ENCODE results near the gene LGALS7.
A peak's percentile ranks its signal among the peaks of the same experiment; 100 is the strongest.
"Not testable (repeated sequence)": the region's sequence is repeated elsewhere in the genome, so short reads cannot be mapped to it uniquely, and the experiment has no call there.

Gene LGALS7

GRCh38 chr19:38799104-38799503, 25.8 kb upstream of the LGALS7 start:
- DNase-seq = no peak

DNA sequence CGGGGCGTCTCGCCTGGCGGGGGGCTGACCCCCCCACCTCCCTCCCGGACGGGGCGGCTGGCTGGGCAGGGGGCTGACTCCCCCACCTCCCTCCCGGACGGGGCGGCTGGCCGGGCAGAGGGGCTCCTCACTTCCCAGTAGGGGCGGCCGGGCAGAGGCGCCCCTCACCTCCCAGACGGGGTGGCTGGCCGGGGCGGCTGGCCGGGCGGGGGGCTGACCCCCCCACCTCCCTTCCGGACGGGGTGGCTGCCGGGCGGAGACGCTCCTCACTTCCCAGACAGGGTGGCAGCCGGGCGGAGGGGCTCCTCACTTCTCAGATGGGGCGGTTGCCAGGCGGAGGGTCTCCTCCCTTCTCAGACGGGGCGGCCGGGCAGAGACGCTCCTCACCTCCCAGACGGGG, 24.5 kb upstream of the LGALS7 start:
- not testable (repeated sequence) for DNase-seq

GRCh38 chr19:38796154-38796553, 22.8 kb upstream of the LGALS7 start:
- DNase-seq = no peak

DNA sequence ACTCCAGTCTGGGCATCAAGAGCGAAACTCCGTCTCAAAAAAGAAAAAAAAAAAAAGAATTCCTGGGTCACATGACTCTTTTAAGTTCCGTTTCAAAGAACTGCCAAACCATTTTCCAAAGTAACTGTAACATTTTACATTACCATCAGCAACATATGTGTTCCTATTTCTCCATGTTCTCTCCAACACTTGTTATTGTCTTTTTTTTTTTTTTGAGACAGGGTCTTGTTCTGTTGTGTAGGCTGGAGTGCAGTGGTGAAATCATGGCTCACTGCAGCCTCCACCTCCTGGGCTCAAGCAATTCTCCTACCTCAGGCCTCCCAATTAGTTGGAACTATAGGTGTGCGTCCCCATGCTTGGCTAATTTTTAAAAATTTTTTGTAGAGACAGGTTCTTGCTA, 22.2 kb upstream of the LGALS7 start:
- DNase-seq = no peak

DNA sequence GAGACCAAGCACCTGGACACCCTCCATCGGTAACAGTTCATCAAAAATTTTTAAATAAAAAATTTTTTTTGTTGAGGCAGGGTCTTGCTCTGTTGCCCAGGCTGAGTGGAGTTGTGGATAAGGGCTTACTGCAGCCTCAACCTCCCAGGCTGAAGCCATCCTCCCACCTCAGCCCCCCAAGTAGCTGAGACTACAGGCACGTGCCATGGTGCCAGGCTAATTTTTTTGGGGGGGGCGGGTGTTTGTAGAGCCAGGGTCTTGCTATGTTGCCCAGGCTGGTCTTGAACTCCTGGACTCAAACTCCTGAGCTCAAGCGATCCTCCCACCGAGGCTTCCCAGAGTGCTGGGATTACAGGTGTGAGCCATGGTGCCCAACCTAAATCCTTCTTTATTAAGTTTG, 20.4 kb upstream of the LGALS7 start:
- DNase-seq = no peak

DNA sequence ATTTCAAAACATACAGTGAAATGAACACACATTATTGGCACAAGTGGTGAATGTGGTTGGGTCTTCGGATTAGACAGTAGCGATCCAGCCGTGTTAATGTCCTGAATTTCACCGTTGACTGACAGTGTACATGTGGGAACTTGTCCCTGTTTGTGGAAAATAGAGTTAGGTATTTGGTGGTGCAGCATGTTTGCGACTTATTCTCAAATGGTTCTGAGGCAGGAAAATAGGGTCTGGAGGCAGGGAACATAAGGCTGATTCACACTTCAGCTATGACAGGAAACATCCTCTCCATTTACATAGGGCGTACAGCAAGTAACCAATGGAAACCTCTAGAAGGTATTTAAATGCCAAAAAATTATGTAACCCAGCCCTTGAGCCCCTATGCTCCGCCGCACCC, 19.9 kb upstream of the LGALS7 start:
- no peak for DNase-seq

GRCh38 chr19:38792250-38793111, 19.2 kb upstream of the LGALS7 start:
- peak; percentile 11 for DNase-seq

DNA sequence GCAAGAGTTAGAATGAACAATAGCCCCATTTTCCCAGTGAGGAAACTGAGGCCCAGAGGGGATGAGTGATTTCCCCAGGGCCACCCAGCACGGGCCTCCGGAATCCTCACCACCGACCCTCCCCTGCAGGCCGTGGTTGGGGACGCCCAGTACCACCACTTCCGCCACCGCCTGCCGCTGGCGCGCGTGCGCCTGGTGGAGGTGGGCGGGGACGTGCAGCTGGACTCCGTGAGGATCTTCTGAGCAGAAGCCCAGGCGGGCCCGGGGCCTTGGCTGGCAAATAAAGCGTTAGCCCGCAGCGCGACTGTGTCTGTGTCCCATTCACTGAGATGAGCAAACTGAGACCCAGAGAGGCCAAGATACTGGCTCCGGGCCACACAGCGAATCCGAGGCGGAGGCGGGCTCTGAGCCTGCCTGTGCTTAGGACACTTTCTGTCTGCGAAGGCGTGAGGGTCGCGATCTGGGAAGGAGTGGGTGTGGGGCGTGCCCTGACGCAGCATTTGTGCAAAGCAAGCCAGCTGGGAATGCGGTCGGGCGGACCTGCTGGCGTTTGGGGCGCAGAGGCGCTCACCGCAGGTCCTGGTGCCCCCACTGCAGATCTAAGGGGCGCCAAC, 18.2 kb upstream of the LGALS7 start:
- not testable (repeated sequence) for DNase-seq

DNA sequence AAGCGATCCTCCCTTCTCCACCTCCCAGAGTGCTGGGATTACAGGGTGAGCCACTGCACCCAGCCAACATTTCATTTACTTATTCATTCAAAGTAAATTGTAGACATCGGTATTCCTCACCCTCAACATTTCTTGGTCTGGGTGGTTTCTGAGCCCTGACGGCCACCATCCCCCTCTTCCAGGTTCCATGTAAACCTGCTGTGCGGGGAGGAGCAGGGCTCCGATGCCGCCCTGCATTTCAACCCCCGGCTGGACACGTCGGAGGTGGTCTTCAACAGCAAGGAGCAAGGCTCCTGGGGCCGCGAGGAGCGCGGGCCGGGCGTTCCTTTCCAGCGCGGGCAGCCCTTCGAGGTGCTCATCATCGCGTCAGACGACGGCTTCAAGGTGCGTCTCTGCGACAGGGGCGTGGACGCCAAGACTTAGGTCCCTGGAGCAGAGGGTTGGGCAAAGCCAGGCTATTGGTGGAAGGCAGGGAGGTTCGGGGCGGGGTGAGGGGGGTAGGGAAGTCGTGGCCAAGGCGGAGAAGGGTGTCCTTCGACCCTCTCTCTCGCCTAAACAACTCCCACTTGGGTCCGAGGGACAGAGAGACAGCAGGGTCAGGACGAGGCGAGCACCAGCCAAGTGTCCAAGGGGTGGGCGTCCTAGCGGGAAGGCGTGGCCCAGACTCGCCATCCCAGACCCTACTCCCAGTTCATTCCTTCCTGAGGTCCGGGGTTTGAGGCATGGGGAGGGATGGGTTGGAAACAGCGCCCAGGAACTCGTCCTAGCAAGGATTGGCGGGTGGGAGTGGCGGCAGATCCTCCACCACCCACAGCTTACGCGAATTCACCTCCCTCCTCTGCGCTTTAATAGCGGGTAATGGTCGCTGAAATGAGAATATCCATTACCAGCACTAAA, 17.4 kb upstream of the LGALS7 start:
- not testable (repeated sequence) for DNase-seq

DNA sequence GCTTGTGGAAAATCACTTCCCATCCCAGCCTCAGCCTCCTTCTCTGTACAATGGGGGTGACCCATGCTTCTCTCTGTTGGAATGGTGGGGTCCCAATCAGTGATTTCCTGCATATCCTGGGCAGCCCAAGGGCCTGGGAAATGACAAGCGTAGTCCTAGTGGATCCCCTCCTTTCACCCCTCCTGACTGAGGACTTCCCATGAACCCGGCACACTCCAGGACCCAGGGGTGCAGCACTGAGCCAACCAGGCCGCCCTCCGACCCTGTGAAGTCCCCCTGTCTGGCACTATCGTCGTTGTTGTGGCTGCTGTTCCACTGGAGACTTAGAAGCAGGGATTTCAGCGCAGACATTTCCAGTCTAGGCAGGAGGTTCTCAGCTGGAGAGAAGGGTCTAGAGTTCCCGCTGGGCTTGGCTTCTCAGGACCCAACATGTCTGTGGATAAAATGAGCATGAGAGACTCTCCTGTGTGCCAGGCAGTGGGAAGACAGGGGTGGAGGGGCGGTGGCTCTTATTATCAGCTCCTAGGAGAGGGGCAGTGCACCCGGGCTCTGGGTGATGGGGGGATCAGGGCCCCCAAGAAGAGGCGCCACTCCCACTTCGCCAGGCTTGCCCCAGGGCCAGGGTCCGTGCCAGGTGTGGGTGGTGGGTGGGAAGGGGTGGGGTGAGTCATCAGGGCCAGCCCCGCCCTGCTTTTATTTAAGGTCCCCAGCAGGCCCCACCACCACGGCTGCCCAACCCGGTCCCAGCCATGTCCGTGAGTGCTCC, 15.3 kb upstream of the LGALS7 start, which contains the start of gene LGALS7B:
TSS of gene LGALS7B (plus strand) at position 723 of the 766 bp plus-strand sequence. CDS start at position 750, 27 bp downstream.
- DNase-seq = no peak

DNA sequence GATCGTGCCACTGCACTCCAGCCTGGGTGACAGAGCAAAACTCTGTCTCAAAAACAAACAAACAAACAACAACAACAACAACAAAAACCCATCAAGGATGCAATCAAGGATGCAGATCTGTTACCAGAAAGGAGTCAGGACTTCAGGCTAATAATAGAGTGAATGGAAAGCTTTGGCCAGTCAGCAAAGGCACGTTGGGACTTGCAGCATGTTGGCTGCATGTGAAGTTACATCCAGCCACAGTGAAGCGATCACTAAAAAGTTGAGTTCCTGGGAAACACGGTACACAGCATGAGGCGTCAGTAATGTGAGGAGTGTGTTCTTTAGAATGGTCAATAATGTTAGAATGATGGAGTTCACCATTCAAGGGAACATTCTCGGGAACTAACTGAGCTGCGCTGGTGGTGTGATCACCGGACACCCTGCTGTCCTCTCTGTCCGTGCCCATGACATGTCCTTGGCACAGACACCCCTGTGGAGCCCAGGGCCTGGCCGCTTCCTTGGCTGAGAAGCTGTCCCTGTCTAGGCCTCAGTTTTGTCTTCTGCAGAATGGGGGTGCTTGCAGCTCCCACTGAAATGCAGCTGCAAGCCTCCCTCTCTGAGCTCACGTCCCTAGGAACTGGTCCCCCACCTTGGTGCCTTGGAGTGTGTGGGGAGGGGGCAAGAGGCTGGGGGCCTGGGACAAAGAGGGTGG, 13.4 kb upstream of the LGALS7 start:
- no peak for DNase-seq

GRCh38 chr19:38786061-38786460, 12.7 kb upstream of the LGALS7 start:
- DNase-seq = not testable (repeated sequence)

- no peak for DNase-seq
These were observed 11.9 kb upstream of the LGALS7 start for GRCh38 chr19:38785187-38785699.

DNA sequence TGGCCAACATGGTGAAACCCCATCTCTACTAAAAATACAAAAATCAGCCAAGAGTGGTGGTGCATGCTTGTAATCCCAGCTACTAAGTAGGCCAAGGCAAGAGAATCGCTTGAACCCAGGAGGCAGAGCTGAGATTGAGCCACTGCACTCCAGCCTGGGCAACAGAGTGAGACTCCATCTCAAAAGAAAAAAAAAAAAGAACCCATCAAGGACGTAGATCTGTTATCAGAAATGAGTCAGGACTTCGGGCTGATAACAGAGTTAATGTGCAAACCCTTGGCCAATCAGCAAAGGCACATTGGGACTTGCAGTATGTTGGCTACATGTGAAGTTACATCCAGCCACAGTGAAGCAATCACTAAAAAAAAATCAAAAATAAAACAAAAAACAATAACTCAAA, 10.9 kb upstream of the LGALS7 start:
- no peak for DNase-seq

DNA sequence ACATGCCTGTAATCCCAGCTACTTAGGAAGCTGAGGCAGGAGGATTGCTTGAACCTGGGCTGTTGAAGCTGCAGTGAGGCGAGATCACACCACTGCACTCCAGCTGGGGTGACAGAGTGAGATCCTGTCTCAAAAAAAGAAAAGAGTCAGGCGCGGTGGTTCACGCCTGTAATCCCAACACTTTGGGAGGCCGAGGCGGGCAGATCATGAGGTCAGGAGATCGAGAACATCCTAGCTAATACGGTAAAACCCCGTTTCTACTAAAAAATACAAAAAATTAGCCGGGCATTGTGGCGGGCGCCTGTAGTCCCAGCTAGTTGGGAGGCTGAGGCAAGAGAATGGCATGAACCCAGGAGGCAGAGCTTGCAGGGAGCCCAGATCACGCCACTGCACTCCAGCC, 8.9 kb upstream of the LGALS7 start:
- not testable (repeated sequence) for DNase-seq

DNA sequence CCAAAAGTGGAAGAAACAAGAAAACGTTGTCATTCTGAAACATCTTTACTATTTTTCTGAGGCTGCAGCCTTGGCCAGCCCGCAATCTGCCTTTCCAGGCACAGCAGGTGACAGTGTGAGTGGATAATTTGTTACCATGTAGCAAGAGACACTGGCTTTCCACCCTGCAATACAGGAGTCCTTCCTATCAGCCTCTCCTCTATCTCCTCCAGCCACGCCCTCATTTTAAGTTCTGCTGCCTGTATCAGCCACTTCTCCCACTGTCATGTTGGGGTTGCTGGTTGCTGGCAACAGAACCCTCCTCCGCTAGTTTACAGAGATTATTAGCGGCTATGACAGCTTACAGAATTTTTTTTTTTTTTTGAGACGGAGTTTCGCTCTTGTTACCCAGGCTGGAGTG, 7.7 kb upstream of the LGALS7 start:
- no peak for DNase-seq

GRCh38 chr19:38780443-38780842, 7.1 kb upstream of the LGALS7 start:
- no peak for DNase-seq

- no peak for DNase-seq
These were observed 5.4 kb upstream of the LGALS7 start for GRCh38 chr19:38778733-38779132.

DNA sequence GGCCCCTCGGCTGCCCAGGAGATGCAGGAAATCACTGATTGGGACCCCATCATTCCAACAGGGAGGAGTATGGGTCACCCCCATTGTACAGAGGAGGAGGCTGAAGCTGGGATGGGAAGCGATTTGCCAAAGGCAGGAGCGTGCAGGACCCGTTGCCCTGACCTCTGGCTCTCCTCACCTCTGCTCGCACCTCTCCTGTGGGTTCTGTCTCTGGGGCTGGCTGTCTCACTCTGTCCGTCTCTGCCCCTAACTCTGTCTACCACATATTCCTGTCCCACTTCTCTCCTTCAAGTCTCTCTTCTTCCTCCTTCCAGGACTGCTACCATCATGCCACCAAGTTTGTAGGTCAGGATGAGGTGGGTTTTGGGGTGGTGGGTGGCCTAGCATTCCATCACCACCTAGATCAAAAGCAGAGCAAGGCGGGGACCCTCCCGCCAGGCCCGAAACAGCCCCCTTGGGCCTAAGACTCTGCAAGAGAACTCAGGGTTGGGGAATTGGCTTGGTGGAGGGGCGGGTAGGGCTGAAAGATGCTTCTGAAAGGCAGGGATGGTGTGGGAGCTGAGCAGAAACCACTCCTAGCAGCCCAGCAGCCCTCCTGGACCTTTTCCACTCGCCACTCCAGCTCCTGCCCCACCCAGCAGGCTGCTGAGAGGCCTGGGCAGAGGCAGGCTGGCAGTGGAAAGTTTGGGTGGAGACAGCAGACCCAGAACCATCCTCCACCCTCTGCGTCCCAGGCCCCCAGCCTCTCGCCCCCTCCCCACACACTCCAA, 1.0 kb upstream of the LGALS7 start:
- no peak for DNase-seq

DNA sequence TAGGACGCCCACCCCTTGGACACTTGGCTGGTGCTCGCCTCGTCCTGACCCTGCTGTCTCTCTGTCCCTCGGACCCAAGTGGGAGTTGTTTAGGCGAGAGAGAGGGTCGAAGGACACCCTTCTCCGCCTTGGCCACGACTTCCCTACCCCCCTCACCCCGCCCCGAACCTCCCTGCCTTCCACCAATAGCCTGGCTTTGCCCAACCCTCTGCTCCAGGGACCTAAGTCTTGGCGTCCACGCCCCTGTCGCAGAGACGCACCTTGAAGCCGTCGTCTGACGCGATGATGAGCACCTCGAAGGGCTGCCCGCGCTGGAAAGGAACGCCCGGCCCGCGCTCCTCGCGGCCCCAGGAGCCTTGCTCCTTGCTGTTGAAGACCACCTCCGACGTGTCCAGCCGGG, 1.7 kb downstream of the LGALS7 start:
- DNase-seq = not testable (repeated sequence)

DNA sequence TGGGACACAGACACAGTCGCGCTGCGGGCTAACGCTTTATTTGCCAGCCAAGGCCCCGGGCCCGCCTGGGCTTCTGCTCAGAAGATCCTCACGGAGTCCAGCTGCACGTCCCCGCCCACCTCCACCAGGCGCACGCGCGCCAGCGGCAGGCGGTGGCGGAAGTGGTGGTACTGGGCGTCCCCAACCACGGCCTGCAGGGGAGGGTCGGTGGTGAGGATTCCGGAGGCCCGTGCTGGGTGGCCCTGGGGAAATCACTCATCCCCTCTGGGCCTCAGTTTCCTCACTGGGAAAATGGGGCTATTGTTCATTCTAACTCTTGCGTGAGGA, 2.4 kb downstream of the LGALS7 start:
- DNase-seq = not testable (repeated sequence)

Measured in T-helper 9 cell (primary cell).